Measurements from ENCODE around the gene PNPLA3.
A peak's percentile ranks its signal among the peaks of the same experiment; 100 is the strongest.

PNPLA3 gene, protein sequence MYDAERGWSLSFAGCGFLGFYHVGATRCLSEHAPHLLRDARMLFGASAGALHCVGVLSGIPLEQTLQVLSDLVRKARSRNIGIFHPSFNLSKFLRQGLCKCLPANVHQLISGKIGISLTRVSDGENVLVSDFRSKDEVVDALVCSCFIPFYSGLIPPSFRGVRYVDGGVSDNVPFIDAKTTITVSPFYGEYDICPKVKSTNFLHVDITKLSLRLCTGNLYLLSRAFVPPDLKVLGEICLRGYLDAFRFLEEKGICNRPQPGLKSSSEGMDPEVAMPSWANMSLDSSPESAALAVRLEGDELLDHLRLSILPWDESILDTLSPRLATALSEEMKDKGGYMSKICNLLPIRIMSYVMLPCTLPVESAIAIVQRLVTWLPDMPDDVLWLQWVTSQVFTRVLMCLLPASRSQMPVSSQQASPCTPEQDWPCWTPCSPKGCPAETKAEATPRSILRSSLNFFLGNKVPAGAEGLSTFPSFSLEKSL

GRCh38 chr22:43923631-43924464 lies at the start of gene PNPLA3:
Gene PNPLA3 (plus strand): TSS chr22:43923805. CDS start chr22:43923912, 107 bp downstream.
- peak; percentile 84 for DNase-seq

- no peak for DNase-seq
Observed at GRCh38 chr22:43876866-43877509, 46.6 kb upstream of the PNPLA3 start.

DNA sequence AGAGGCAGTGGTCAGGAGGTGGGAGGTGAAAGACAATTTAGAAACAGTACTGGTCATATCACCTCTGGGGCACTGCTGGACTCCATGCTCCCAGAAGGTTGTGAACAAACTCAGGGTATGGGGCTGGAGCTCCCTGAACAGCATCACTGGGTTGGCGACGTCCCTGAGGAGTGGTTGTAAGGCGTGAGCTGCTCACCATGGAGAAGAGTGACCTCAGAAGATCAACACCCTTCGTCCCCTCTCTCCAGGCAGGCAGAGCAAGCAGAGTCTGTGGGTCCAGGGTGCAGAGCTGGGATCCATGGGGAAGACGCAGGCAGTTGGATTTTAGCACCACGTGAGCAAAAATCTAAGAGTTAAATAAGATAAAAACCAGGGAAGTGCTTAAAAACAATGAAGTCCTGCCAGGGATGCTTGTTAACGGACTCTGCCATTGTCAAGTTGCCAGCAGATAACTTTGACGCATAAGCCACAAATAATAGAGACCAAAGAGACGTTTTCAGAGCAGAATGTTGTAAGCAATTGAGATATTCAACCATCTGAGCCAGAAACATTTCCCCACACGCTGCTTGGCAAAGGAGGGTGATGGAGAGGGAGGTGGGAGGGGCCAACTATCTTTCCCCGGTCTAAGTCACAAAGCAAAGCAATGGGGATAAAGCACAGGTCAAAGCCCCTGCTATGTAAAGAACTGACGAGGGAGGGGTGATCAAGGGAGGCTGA lies 45.4 kb upstream of the PNPLA3 start:
- DNase-seq, result no peak

GRCh38 chr22:43878831-43879550 lies 44.6 kb upstream of the PNPLA3 start:
- no peak for DNase-seq

GRCh38 chr22:43879901-43880540 lies 43.6 kb upstream of the PNPLA3 start:
- DNase-seq, result no peak

GRCh38 chr22:43880541-43880991 lies 43.0 kb upstream of the PNPLA3 start:
- no peak for DNase-seq

GRCh38 chr22:43881091-43882061 lies 42.2 kb upstream of the PNPLA3 start:
- DNase-seq, result no peak

DNA sequence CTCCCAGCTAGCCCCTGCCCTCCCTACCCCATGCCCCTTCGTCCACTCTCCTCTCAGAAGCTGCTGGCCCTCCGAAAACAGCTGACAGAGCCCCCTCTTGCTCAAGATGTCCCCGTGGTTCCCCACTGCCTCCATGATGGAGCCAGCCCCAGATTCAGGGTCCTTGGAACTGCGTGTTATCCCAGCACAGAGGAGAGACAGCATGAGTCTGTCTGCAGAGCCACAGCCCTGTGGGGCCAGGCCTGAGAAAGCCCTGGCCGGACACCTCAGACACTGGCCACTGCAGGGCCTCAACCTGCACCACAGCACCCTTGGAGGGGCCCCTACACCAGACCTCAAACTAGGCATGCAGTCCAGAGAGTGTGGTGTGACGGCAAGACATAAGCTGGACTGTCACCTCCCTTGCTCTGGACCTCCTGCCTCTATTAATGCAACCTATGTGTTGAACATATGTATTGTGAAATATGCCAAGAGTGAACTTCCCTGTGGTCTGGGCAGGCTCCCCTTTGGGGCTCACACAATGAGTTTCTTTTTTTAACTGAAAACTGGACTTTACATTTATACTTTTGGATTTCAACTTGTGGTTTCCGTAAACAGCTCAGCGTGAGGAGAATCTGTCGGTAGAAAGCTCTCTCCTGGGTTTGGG lies 41.4 kb upstream of the PNPLA3 start:
- no peak for DNase-seq

DNA sequence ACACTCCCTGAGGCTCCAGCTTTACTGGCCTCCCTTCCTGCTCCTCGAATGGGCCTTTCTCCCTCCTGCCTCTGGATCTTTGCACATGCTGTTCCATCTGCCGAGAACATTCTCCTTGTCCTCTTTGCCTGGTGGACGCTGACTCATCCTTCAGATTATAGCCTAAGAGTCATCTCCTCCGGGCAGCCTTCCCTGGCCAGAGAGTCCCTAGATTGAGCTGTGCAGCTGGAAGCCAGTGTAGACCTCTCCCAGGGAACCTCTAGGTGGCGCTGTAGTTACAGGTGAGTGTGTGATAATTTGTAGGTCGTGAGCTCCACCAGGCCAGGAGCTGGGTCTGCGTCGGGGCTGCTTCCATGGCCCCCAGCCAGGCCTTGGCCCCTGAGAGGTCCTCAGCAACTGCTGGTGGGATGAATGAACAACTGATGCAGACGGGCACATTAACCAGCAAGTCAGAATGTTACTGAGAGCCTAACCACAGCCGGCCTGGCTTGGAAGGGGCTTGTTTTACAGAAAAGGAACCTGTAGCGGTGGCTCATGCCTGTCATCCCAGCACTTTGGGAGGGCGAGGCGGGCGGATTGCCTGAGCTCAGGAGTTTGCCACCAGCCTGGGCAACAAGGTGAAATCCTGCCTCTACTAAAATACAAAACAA lies 40.5 kb upstream of the PNPLA3 start:
- DNase-seq, result peak; percentile 79

DNA sequence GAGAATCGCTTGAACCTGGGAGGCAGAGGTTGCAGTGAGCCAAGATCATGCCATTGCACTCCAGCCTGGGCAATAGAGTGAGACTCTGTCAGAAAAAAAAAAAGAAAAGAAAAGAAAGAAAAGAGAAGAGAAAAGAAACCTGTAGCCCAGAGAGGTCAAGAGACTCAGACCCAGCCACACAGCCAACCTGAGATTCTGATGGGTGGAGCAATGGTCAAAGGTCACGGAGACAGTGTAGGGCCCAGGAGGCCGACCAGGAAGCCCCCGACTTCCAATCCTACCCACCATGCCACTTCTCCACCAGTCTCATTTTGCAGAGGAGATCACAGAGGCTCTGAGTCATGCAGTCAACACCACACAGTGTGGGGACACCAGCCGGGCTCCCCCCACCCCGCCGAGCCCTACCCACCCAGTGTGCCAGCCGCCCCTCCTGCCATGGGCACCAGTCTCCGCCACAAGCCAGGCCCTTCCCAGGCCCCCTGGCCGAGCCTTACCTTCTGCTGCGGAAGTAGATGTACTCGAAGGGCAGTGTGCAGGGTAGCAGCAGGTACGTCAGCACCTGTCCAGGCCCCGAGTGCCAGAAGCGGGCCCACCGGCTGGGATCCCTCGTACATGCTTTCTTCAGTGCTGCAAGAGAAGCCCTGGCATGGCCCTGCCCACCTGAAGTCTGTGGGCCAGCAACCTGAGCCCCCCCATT lies 39.7 kb upstream of the PNPLA3 start:
- DNase-seq, result no peak

DNA sequence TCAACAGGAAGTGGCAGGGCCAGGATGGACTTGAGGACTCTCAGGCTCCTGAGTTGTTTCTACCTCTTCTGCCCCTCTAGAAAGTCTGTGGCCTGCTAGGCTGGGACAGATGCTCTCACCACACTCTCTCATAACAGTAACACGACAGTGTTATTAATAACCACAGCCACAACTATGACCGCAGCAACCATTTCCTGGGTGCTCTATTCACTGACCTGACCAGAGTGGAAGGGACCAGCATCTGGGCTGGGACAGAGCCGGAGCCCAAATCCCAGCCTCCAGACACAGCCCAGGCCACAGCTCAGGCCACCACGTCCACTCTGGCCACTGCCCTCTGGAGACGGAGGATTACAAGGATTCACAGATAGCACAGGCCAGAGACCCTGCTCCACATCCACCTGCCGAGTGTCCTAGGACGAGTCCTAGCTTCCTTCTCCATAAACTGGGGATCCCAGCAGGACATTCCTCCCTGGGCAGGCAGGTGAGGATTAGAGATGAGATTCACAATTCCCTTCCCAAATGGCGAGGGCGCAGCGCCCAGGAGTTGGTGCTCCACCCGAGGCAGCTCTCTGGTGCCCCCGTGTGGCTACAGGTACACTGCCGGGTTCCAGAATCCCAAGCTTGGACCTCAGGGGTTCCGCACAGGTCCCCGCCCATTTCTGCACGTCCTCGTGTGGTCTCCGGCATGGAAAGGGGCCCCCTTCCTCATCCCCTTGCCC lies 38.8 kb upstream of the PNPLA3 start:
- peak; percentile 36 for DNase-seq

GRCh38 chr22:43885319-43885671 lies 38.3 kb upstream of the PNPLA3 start:
- DNase-seq, result no peak

- no peak for DNase-seq
Observed at GRCh38 chr22:43885786-43886185, 37.8 kb upstream of the PNPLA3 start.

DNA sequence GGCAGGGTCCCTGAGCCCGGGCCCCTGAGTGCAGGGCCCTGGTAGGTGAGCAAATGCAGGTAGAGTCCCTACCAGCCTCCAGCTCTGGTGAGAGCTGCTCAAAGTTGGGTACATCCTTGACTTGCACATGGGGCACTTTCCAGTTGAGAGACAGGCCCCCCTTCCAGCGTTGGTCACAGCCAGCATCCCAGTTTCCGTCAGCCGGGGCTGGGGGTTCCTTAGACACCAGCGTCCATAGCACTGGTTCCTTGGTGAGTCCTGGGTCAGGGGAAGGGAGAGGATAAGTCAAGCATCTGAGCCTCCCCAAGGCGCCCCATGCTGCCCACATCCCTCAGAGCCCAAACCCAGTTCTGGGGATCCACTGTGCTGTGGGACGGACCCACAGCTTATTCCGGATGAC lies 37.4 kb upstream of the PNPLA3 start:
- DNase-seq, result no peak

DNA sequence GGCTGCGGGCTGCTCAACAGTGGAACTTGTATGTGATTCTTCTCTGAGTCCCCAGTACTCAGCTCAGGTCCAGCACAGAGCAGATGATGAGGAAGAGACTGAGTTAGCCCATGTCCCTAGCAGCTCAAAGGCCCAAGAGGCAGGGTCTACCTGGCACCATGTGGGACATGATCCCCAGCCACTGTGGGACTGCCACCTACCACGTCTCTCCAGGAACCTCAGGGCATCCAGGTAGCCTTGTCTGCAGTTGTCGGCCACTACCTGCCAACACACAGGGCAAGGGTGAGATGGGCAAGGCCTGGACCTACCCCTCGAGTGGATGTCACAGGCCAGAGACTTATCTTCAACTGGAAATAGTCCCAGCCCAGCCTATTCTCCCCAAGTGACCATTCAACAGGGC lies 36.2 kb upstream of the PNPLA3 start:
- no peak for DNase-seq

DNA sequence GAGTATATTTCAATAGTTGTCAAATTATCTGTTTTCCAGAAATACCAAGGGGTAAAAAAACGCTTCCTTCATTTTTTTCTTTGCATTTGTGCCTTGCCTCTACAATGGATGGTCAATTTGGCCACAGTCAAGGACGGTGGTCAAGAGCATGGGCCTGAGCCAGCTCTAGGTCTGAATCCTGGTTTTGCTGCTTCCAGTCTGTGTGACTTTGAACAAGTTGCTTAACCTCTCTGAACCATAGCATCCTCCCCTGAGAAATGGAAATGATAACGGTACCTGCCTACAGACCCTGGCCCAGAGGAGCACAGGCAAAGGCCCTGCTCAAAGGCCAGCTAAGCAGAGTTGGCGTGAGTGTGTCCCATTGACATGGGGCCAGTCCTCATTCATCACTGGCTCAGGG lies 34.9 kb upstream of the PNPLA3 start:
- no peak for DNase-seq

DNA sequence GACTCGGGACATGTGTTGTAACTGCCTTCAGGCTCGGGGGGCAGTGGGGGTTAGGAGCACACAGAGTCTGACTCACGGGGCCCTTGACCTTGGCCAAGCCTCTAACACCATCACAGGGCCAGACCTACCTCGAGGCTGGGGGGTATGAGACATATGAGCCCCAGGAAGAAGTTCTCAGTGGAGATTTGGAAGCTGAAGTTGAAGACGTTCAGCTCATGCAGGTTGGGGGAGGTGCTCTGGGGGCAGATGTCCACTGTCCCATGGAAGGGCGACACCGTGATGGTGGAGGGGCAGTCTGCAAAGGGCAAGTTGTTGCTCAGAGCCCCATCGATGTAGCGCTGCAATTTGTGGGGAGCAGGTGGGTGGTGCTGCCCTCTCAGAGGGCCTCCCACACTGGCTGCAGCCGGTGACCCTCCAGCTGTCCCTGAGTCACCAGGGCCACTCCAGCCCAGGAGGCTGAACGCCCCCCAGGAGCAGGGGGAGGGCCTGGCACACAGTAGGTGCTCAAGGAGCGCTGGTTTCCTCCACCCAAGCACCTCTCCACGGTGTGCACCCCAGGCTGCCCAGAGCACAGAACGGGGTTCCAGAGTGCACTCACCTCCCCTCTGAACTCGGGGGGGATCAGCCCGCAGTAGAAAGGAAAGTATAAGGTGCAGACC lies 34.3 kb upstream of the PNPLA3 start:
- DNase-seq, result no peak

Data from HCEC 1CT (cell line).